Neuronal stem cell (in vitro differentiated cells): Measurements from ENCODE around the gene CFAP97.

Experiments used
- DNase-seq: peaks from one replicate; pipeline ENCODE4 v3.0.0-alpha.2; 2013; ENCODE audit warnings: low spot score
- H2AFZ ChIP-seq: one replicate; pipeline ENCODE4 v1.6.1; 2013; ENCODE audit warnings: mild to moderate bottlenecking, low read length, inconsistent platforms
- H2AK5ac ChIP-seq: 2 replicates; pipeline ENCODE4 v1.6.1; 2013; ENCODE audit warnings: low read depth, mild to moderate bottlenecking, inconsistent platforms, low read length, moderate library complexity, mixed read lengths
- H2BK120ac ChIP-seq: 2 replicates; pipeline ENCODE4 v1.6.1; 2013; ENCODE audit warnings: low read depth, mild to moderate bottlenecking, inconsistent platforms, low read length, moderate library complexity, mixed read lengths
- H2BK12ac ChIP-seq: one replicate; pipeline ENCODE4 v1.6.1; 2013; ENCODE audit warnings: low read length, inconsistent platforms
- H2BK15ac ChIP-seq: 2 replicates; pipeline ENCODE4 v1.6.1; 2013; ENCODE audit warnings: mild to moderate bottlenecking, low read length, inconsistent platforms, mixed read lengths
- H2BK5ac ChIP-seq: one replicate; pipeline ENCODE4 v1.6.1; 2013; ENCODE audit warnings: inconsistent platforms, mild to moderate bottlenecking, low read length, moderate library complexity
- H3K14ac ChIP-seq: one replicate; pipeline ENCODE4 v1.6.1; 2013; ENCODE audit warnings: low read length, inconsistent platforms
- H3K18ac ChIP-seq: 2 replicates; pipeline ENCODE4 v1.6.1; 2013; ENCODE audit warnings: low read length, inconsistent platforms
- H3K23ac ChIP-seq: 2 replicates; pipeline ENCODE4 v1.6.1; 2013; ENCODE audit warnings: low read depth, mild to moderate bottlenecking, mixed read lengths, low read length, inconsistent platforms; ENCODE audit not compliant: poor library complexity
- H3K27ac ChIP-seq: replicated peaks from 3 replicates; pipeline ENCODE4 v1.5.1; 2013; ENCODE audit warnings: low read length, inconsistent platforms
- H3K27me3 ChIP-seq, 3 experiments: 2 replicates each; pipeline ENCODE4 v1.6.1; 2013; ENCODE audit warnings: low read length in 3 of 3, mild to moderate bottlenecking in 2 of 3, inconsistent platforms in 1 of 3, low read depth in 1 of 3, mixed read lengths in 1 of 3, moderate library complexity in 1 of 3; ENCODE audit not compliant: control insufficient read depth in 3 of 3, insufficient read depth in 3 of 3
- H3K36me3 ChIP-seq, 2 donors: replicated peaks in 1 of 2; 2 replicates each; pipeline ENCODE4 v1.6.1; 2013; ENCODE audit warnings: low read length in 2 of 2; ENCODE audit not compliant: control insufficient read depth in 2 of 2, insufficient read depth in 2 of 2
- H3K4ac ChIP-seq: 2 replicates; pipeline ENCODE4 v1.6.1; 2013; ENCODE audit warnings: inconsistent platforms, mild to moderate bottlenecking, low read length, moderate library complexity
- H3K4me1 ChIP-seq, 2 donors: 1 replicate in 1 of 2; 2 replicates in 1 of 2; pipeline ENCODE4 v1.6.1; 2013; ENCODE audit warnings: low read length in 2 of 2, low read depth in 1 of 2; ENCODE audit not compliant: control insufficient read depth in 2 of 2, insufficient read depth in 1 of 2
- H3K4me2 ChIP-seq: one replicate; pipeline ENCODE4 v1.6.1; 2013; ENCODE audit warnings: mild to moderate bottlenecking, low read length, inconsistent platforms; ENCODE audit not compliant: insufficient read depth, poor library complexity, severe bottlenecking
- H3K4me3 ChIP-seq, 2 donors: 2 replicates each; pipeline ENCODE4 v1.5.1; 2013; ENCODE audit warnings: low read length in 2 of 2, mild to moderate bottlenecking in 2 of 2, inconsistent platforms in 1 of 2, moderate library complexity in 1 of 2
- H3K79me1 ChIP-seq: one replicate; pipeline ENCODE4 v1.6.1; 2013; ENCODE audit warnings: low read depth, mild to moderate bottlenecking, inconsistent platforms, low read length, moderate library complexity
- H3K9ac ChIP-seq: one replicate; pipeline ENCODE4 v1.6.1; 2013; ENCODE audit warnings: mild to moderate bottlenecking, low read depth, low read length, inconsistent platforms; ENCODE audit not compliant: poor library complexity
- H3K9me3 ChIP-seq, 2 donors: replicated peaks in 1 of 2; 2 replicates each; pipeline versions ENCODE3 to v1.6.1; 2013; ENCODE audit warnings: low read length in 2 of 2, mild to moderate bottlenecking in 2 of 2, inconsistent platforms in 1 of 2, low read depth in 1 of 2, mixed read lengths in 1 of 2, moderate library complexity in 1 of 2; ENCODE audit not compliant: control insufficient read depth in 2 of 2, insufficient read depth in 1 of 2
- H4K8ac ChIP-seq: one replicate; pipeline ENCODE4 v1.6.1; 2013; ENCODE audit warnings: low read depth, mild to moderate bottlenecking, inconsistent platforms, low read length, moderate library complexity
- H4K91ac ChIP-seq: one replicate; pipeline ENCODE4 v1.6.1; 2013; ENCODE audit warnings: low read length, low read depth, mild to moderate bottlenecking, inconsistent platforms; ENCODE audit not compliant: poor library complexity
- WGBS, 2 donors: extraction: QIAGEN DNeasy Blood & Tissue Kit; methylation state at CpG; one replicate each; pipeline ENCODE4 v1.1.7; 2013; ENCODE audit warnings: missing lambda C conversion rate in 2 of 2, mixed read lengths in 1 of 2; ENCODE audit not compliant: insufficient read length in 2 of 2, insufficient replicate concordance in 1 of 2; ENCODE audit errors: extremely low coverage in 2 of 2; 5-methylcytosine and 5-hydroxymethylcytosine counted together

The CFAP97 gene

DNA sequence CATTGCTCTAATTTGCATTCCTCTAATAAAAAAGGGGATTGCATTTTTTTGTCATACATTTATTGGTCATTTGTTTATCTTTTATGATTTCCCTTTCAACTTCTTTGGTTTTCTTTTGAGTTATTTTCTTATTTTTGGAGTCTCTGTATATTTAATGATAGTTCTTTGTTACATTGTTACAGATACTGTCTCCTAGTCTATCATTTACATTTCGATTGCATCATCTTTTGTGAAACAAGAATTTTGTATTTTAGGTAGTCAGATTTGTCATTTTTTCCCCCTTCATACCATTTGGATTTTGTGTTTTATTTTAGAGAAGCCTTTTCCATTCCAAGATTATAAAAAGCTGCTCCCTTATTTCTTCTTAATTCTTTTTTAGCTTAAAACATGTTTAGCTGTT is 42.7 kb upstream of the CFAP97 start:
- H2BK120ac ChIP-seq = no peak overlapping the region
- no peak overlapping the region for H3K23ac ChIP-seq
- WGBS, 2 donors = no CpG with 5 or more reads among the region's 1 CpG
- no peak overlapping the region for H2AK5ac ChIP-seq
- peaks cover 1 to 3% of the 10 kb centered on the region in 2 donors for H3K9me3 ChIP-seq
- H3K4me1 ChIP-seq = no peaks in the 10 kb centered on the region
- H3K36me3 ChIP-seq = peaks cover 2 to 8% of the 10 kb centered on the region in 2 donors
- H3K14ac ChIP-seq = no peak overlapping the region
- H3K4me2 ChIP-seq = no peak overlapping the region
- no peak overlapping the region for H3K18ac ChIP-seq
- H2BK5ac ChIP-seq = no peak overlapping the region
- no peak overlapping the region for H2BK12ac ChIP-seq
- H2BK15ac ChIP-seq = no peak overlapping the region
- no peak overlapping the region for H2AFZ ChIP-seq
- no peak overlapping the region for H4K91ac ChIP-seq
- H3K27me3 ChIP-seq = no peaks in the 10 kb centered on the region
- H3K79me1 ChIP-seq = peaks cover 5% of the 10 kb centered on the region
- no peak overlapping the region for H3K4ac ChIP-seq
- H3K27ac ChIP-seq = no peak overlapping the region
- H4K8ac ChIP-seq = no peak overlapping the region
- H3K4me3 ChIP-seq = no peak overlapping the region
- no peak overlapping the region for H3K9ac ChIP-seq
- DNase-seq = no peak

DNA sequence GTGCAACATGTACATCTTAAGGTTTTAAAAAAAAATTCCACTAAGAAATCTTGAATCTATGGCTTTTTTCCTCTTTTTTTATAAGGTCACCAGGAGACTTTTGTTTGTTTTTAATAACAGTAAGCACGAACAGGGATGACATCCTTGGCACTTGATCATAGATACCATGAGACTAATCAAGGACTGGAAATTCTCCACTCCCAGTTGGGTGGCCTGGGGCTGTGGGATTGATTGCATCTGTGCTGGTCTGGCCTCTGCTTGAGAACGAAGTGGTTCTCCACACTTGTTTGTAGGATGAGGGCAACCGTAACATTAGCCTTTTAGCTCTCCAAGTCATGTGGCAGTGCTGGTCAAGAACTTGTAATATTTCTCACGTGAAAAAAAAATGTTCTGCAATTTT is 41.0 kb upstream of the CFAP97 start:
- no peak overlapping the region for H2BK12ac ChIP-seq
- H3K23ac ChIP-seq = no peak overlapping the region
- H3K4me1 ChIP-seq = no peaks in the 10 kb centered on the region
- no peak for DNase-seq
- WGBS, 2 donors = no CpG with 5 or more reads among the region's 4 CpGs
- H3K27ac ChIP-seq = no peak overlapping the region
- no peak overlapping the region for H2AK5ac ChIP-seq
- no peak overlapping the region for H3K4ac ChIP-seq
- no peak overlapping the region for H2AFZ ChIP-seq
- no peak overlapping the region for H2BK120ac ChIP-seq
- peaks cover 0 to 8% of the 10 kb centered on the region in 2 donors for H3K36me3 ChIP-seq
- peaks cover 3% of the 10 kb centered on the region for H3K79me1 ChIP-seq
- no peak overlapping the region for H3K4me2 ChIP-seq
- H3K18ac ChIP-seq = no peak overlapping the region
- no peak overlapping the region for H3K4me3 ChIP-seq
- peaks cover 1 to 4% of the 10 kb centered on the region in 2 donors for H3K9me3 ChIP-seq
- H2BK15ac ChIP-seq = no peak overlapping the region
- no peak overlapping the region for H2BK5ac ChIP-seq
- H3K27me3 ChIP-seq = no peaks in the 10 kb centered on the region
- no peak overlapping the region for H3K9ac ChIP-seq
- no peak overlapping the region for H4K8ac ChIP-seq
- no peak overlapping the region for H4K91ac ChIP-seq
- H3K14ac ChIP-seq = no peak overlapping the region

DNA sequence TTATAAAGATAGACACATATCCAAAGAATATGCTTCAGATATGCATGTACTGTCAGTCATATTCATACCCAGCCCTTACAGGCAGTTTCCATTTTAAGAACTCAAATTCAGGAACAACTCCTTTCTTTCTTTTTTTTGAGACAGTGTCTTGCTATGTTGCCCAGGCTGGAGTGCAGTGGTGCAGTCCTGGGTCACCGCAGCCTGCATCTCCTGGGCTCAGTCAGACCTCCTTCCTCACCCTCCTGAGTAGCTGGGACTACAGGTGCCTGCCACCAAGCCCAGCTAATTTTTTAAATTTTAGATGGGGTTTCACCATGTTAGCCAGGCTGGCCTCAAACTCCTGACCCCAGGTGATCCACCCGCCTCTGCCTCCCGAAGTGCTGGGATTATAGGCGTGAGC is 40.1 kb upstream of the CFAP97 start:
- no peak overlapping the region for H2AK5ac ChIP-seq
- H3K4me2 ChIP-seq = no peak overlapping the region
- H3K27ac ChIP-seq = no peak overlapping the region
- H3K23ac ChIP-seq = no peak overlapping the region
- H2BK15ac ChIP-seq = no peak overlapping the region
- H2BK120ac ChIP-seq = no peak overlapping the region
- no peak overlapping the region for H2AFZ ChIP-seq
- H2BK12ac ChIP-seq = no peak overlapping the region
- no peak overlapping the region for H3K4me3 ChIP-seq
- no peak overlapping the region for H3K4ac ChIP-seq
- no peak overlapping the region for H3K14ac ChIP-seq
- H3K36me3 ChIP-seq = peaks cover under 1 to 8% of the 10 kb centered on the region in 2 donors
- DNase-seq = no peak
- H3K27me3 ChIP-seq = no peaks in the 10 kb centered on the region
- H3K18ac ChIP-seq = no peak overlapping the region
- no peak overlapping the region for H4K91ac ChIP-seq
- H3K9ac ChIP-seq = no peak overlapping the region
- H3K79me1 ChIP-seq = peaks cover 3% of the 10 kb centered on the region
- H2BK5ac ChIP-seq = no peak overlapping the region
- H3K9me3 ChIP-seq = peaks cover 1 to 5% of the 10 kb centered on the region in 2 donors
- no peaks in the 10 kb centered on the region for H3K4me1 ChIP-seq
- no peak overlapping the region for H4K8ac ChIP-seq
- WGBS, 2 donors = no CpG with 5 or more reads among the region's 4 CpGs

DNA sequence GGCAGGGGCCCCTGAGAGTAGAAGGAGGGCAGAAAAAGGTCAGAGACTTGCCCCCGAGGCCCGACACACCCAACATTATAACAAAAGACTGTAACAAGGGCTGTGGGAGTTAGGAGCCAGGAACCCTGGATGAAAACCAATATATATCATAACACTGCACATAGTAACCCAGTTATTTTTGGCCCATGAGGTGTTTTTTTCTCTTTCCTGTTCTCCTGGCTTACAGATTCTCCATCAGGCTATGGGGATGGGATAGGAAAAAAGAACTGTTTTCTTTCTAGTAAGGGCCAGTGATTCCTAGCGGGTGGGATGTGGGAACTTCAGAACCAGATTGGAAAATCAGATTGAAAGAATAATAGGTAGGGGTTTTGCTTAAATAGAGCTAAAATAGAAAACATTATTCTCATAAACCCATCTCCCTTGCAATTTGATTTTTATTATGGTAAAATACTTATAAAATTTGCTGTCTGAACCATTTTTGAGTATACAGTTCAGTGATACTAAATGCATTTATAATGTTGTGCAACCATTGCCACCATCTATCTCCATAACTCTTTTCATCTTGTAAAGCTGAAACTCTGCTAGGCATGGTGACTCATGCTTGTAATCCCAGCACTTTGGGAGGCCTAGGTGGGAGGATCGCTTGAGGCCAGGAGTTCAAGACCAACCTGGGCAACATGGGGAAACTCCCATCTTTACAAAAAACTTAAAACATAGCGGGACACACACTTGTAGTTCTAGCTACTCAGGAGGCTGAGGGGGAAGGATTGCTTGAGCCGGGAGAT is 39.1 kb upstream of the CFAP97 start:
- no peak overlapping the region for H3K4me3 ChIP-seq
- H3K14ac ChIP-seq = no peak overlapping the region
- no peak overlapping the region for H4K8ac ChIP-seq
- H2AK5ac ChIP-seq = no peak overlapping the region
- no CpG with 5 or more reads among the region's 6 CpGs for WGBS, 2 donors
- no peak overlapping the region for H2BK5ac ChIP-seq
- no peak overlapping the region for H3K27ac ChIP-seq
- no peak overlapping the region for H2BK15ac ChIP-seq
- no peak overlapping the region for H2AFZ ChIP-seq
- no peaks in the 10 kb centered on the region for H3K4me1 ChIP-seq
- H3K23ac ChIP-seq = no peak overlapping the region
- no peak overlapping the region for H3K18ac ChIP-seq
- H3K9ac ChIP-seq = no peak overlapping the region
- H2BK120ac ChIP-seq = no peak overlapping the region
- H4K91ac ChIP-seq = no peak overlapping the region
- peaks cover 0 to 4% of the 10 kb centered on the region in 2 donors for H3K36me3 ChIP-seq
- H3K27me3 ChIP-seq = no peaks in the 10 kb centered on the region
- no peak overlapping the region for H3K4me2 ChIP-seq
- H3K4ac ChIP-seq = no peak overlapping the region
- no peak for DNase-seq
- H3K79me1 ChIP-seq = peaks cover 3% of the 10 kb centered on the region
- no peak overlapping the region for H2BK12ac ChIP-seq
- H3K9me3 ChIP-seq = peaks cover 6 to 12% of the 10 kb centered on the region in 2 donors
